ENCODE results near the gene RTP5. TPM values are rescaled to one million over a fixed set of nuclear protein-coding genes. Genes with fewer than 3 reads are reported as not detected.

Gene RTP5
- total RNA-seq, 1 experiment from 2014 or later, result not detected

- no peak for DNase-seq
- intact Hi-C loops (cut with micrococcal nuclease; ENCODE audit: unreplicated experiment), result no loop called here
- no peaks in the 10 kb centered on the region for H3K27me3 ChIP-seq (replicated peaks; ENCODE audit: control insufficient read depth, insufficient read depth, low read length)
- Mint-ChIP-seq H3K27ac (ENCODE audit: unreplicated experiment) (no peak overlapping the region), H3K27me3 (ENCODE audit: insufficient read depth, unreplicated experiment) (no peaks in the 10 kb centered on the region), H3K36me3 (ENCODE audit: insufficient read depth, unreplicated experiment) (peaks cover 6% of the 10 kb centered on the region), H3K4me3 (ENCODE audit: unreplicated experiment) (no peak overlapping the region), H3K4me1 (ENCODE audit: low read depth, unreplicated experiment) (peaks cover 14% of the 10 kb centered on the region), H3K9me3 (ENCODE audit: unreplicated experiment) (peaks cover 23% of the 10 kb centered on the region)
- no peaks in the 10 kb centered on the region for H3K9me3 ChIP-seq
- H3K4me3 ChIP-seq (ENCODE audit: low read depth, low read length), result no peak overlapping the region
- no peak for TF ChIP-seq CTCF (IDR thresholded peaks at IDR 0.05; ENCODE audit: insufficient read depth in 1 of 2, low read depth in 1 of 2, low read length in 1 of 2, severe bottlenecking in 1 of 2, unreplicated experiment in 1 of 2)
- no peaks in the 10 kb centered on the region for H3K36me3 ChIP-seq (ENCODE audit: control insufficient read depth, insufficient read depth, low read length)
- ChIA-PET POLR2A (no interaction called here), CTCF (no interaction called here)
- BruUV-seq (replicated peaks), result no TSS peak
- H3K4me1 ChIP-seq, result no peaks in the 10 kb centered on the region
Observed at GRCh38 chr2:241863536-241863954, 6.0 kb upstream of the RTP5 start.

GRCh38 chr2:241864168-241864849 is 5.2 kb upstream of the RTP5 start:
- Histone ChIP-seq H3K36me3 (ENCODE audit: control insufficient read depth, insufficient read depth, low read length) (no peaks in the 10 kb centered on the region), H3K4me3 (ENCODE audit: low read depth, low read length) (no peak overlapping the region), H3K4me1 (no peaks in the 10 kb centered on the region), H3K27me3 (replicated peaks; ENCODE audit: control insufficient read depth, insufficient read depth, low read length) (no peaks in the 10 kb centered on the region), H3K9me3 (no peaks in the 10 kb centered on the region)
- CTCF ChIA-PET, result no interaction called here
- H3K27me3 Mint-ChIP-seq (ENCODE audit: insufficient read depth, unreplicated experiment), result no peaks in the 10 kb centered on the region
- POLR2A ChIA-PET, result no interaction called here
- no peak for TF ChIP-seq CTCF (IDR thresholded peaks at IDR 0.05; ENCODE audit: insufficient read depth in 1 of 2, low read depth in 1 of 2, low read length in 1 of 2, severe bottlenecking in 1 of 2, unreplicated experiment in 1 of 2)
- no TSS peak for BruUV-seq (replicated peaks)
- peaks cover 6% of the 10 kb centered on the region for H3K36me3 Mint-ChIP-seq (ENCODE audit: insufficient read depth, unreplicated experiment)
- intact Hi-C loops (cut with micrococcal nuclease; ENCODE audit: unreplicated experiment), result no loop called here
- peaks cover 14% of the 10 kb centered on the region for H3K4me1 Mint-ChIP-seq (ENCODE audit: low read depth, unreplicated experiment)
- peaks cover 23% of the 10 kb centered on the region for H3K9me3 Mint-ChIP-seq (ENCODE audit: unreplicated experiment)
- no peak for DNase-seq
- H3K4me3 Mint-ChIP-seq (ENCODE audit: unreplicated experiment), result no peak overlapping the region
- H3K27ac Mint-ChIP-seq (ENCODE audit: unreplicated experiment), result no peak overlapping the region

- no peak for TF ChIP-seq CTCF (IDR thresholded peaks at IDR 0.05; ENCODE audit: insufficient read depth in 1 of 2, low read depth in 1 of 2, low read length in 1 of 2, severe bottlenecking in 1 of 2, unreplicated experiment in 1 of 2)
- peaks cover 6% of the 10 kb centered on the region for H3K36me3 Mint-ChIP-seq (ENCODE audit: insufficient read depth, unreplicated experiment)
- no peak overlapping the region for H3K27ac Mint-ChIP-seq (ENCODE audit: unreplicated experiment)
- CTCF ChIA-PET, result no interaction called here
- no peaks in the 10 kb centered on the region for H3K4me1 ChIP-seq
- intact Hi-C loops (cut with micrococcal nuclease; ENCODE audit: unreplicated experiment), result no loop called here
- no peaks in the 10 kb centered on the region for H3K27me3 ChIP-seq (replicated peaks; ENCODE audit: control insufficient read depth, insufficient read depth, low read length)
- no peak overlapping the region for H3K4me3 Mint-ChIP-seq (ENCODE audit: unreplicated experiment)
- H3K36me3 ChIP-seq (ENCODE audit: control insufficient read depth, insufficient read depth, low read length), result no peaks in the 10 kb centered on the region
- H3K4me3 ChIP-seq (ENCODE audit: low read depth, low read length), result no peak overlapping the region
- no peaks in the 10 kb centered on the region for H3K9me3 ChIP-seq
- POLR2A ChIA-PET, result no interaction called here
- H3K4me1 Mint-ChIP-seq (ENCODE audit: low read depth, unreplicated experiment), result peaks cover 14% of the 10 kb centered on the region
- no peak for DNase-seq
- BruUV-seq (replicated peaks), result no TSS peak
- H3K27me3 Mint-ChIP-seq (ENCODE audit: insufficient read depth, unreplicated experiment), result no peaks in the 10 kb centered on the region
- peaks cover 23% of the 10 kb centered on the region for H3K9me3 Mint-ChIP-seq (ENCODE audit: unreplicated experiment)
Observed at GRCh38 chr2:241864850-241865213, 4.7 kb upstream of the RTP5 start.
